DOHH2 (cell line): Measurements from ENCODE around the gene PADI4.
A peak's percentile ranks its signal among the peaks of the same experiment; 100 is the strongest.

Source experiments
- CTCF ChIP-seq: fragments of 200-600 bp; sonication (generic); IDR thresholded peaks from one replicate; pipeline ENCODE4 v1.5.1; 2014; ENCODE audit warnings: antibody characterized with exemption, mild to moderate bottlenecking, low read depth, low read length; ENCODE audit not compliant: poor library complexity, severe bottlenecking
- EZH2phosphoT487 ChIP-seq: fragments of 200-600 bp; sonication (generic); IDR thresholded peaks from 2 replicates; pipeline ENCODE4 v1.6.1; 2017; ENCODE audit warnings: borderline replicate concordance, mild to moderate bottlenecking, antibody characterized with exemption, low read length, moderate library complexity, mixed read lengths

GRCh38 chr1:17370618-17371017 lies 62.6 kb downstream of the PADI4 start:
- TF ChIP-seq CTCF (peak; percentile 27), EZH2phosphoT487 (no peak)
